ENCODE measurements around the gene SCYL1.

Gene SCYL1

GRCh38 chr11:65572356-65573051, 47.6 kb downstream of the SCYL1 start, which contains the start of gene FAM89B:
FAM89B (plus strand) TSS chr11:65572538; CDS start chr11:65572670, 132 bp downstream.
- DNase-seq: peak; percentile 91

DNA sequence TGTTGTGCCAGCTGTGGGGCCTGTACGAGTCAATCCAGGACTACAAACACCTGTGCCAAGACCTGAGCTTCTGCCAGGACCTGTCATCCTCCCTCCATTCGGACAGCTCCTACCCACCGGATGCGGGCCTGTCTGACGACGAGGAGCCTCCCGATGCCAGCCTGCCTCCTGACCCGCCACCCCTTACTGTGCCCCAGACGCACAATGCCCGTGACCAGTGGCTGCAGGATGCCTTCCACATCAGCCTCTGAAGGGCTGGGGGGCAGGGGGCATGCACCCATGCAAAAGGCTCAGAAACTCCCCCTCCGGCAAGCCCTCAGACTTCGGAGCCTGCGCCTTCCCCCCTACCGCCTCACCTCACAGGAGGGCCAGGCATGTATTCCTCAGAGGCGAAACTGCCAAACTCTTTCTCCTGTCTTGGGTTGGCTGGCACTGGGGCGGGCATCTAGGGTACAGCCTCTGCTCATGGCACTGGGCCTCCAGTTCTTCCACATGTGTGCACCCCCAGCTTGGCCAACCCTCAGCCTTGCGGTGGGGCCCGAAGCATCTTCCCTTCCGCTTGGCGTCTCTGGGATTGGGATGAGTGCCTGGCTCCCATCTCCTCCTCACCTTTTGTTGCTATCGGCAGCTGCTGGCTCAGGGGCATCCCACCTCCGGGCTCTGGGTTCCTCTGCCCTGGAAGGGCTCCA, 48.7 kb downstream of the SCYL1 start:
- DNase-seq: no peak

DNA sequence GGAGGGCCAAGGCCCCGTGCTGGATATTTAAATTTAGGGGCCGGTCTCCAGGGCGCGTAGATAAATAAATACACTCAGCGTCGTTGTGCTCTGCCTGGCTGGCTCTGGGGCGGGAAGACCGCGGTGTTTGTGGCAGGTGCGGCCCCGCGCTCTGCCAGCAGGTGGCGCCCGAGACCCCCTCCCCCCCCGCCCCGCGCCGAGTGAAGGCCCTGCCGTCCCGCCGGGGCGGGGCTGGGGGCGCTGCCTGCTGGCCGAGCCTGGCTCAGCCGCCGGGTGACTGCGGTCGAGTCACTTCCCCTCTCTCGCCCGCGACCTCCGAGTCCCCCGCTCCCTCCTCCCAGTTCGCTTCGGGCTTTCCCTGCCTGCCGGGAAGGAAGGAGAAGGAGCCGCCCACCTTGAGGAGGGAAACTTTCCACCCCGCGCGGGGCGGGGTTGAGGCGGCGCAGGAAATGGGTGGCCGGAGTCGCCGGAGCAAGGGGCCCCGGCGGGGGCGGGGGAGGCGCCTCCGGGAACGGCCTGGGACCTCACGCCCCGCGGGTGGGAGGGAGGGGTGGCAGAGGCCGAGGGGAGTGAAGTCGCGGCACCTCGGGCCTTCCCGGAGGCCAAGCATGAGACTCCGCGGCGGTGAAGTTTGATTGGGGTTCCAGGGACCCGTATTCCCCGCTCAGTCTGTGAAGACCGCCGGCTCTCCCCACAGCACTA, 49.4 kb downstream of the SCYL1 start:
- peak; percentile 99 for DNase-seq

- no peak for DNase-seq
Measured at GRCh38 chr11:65574811-65575567, 50.1 kb downstream of the SCYL1 start.

- peak; percentile 88 for DNase-seq
Measured at GRCh38 chr11:65575568-65576231, 50.8 kb downstream of the SCYL1 start, which contains the start of gene EHBP1L1. EHBP1L1 (plus strand) TSS chr11:65576053; CDS start chr11:65576303, 250 bp downstream.

DNA sequence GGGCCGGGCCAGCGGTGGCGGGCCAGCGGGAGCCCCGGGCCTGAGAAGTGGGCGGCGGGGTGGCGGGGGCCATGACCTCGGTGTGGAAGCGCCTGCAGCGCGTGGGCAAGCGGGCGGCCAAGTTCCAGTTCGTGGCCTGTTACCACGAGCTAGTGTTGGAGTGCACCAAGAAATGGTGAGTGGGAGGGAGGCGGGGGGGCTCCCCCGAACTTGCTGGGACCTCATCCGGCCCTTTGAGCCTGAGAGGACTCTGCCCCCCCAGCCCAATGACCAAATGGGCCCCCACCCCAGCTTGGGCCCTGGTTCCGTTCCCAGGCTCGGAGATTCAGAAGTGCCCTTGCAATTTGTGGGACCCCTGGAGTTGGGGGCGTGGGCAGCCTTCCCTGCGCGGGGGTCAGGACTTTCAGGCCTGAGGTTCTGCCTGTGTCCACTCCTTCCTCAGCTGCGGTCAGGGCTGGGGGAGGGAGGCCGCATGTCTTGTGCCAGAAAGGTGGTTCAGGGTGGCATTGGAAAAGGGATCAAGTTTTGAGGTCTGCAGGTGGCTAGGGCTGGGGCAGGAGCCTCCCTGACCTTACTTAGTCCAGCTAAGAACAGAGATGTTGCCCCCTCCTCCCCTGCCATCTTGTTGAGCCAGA, 51.5 kb downstream of the SCYL1 start:
- peak; percentile 29 for DNase-seq

DNA sequence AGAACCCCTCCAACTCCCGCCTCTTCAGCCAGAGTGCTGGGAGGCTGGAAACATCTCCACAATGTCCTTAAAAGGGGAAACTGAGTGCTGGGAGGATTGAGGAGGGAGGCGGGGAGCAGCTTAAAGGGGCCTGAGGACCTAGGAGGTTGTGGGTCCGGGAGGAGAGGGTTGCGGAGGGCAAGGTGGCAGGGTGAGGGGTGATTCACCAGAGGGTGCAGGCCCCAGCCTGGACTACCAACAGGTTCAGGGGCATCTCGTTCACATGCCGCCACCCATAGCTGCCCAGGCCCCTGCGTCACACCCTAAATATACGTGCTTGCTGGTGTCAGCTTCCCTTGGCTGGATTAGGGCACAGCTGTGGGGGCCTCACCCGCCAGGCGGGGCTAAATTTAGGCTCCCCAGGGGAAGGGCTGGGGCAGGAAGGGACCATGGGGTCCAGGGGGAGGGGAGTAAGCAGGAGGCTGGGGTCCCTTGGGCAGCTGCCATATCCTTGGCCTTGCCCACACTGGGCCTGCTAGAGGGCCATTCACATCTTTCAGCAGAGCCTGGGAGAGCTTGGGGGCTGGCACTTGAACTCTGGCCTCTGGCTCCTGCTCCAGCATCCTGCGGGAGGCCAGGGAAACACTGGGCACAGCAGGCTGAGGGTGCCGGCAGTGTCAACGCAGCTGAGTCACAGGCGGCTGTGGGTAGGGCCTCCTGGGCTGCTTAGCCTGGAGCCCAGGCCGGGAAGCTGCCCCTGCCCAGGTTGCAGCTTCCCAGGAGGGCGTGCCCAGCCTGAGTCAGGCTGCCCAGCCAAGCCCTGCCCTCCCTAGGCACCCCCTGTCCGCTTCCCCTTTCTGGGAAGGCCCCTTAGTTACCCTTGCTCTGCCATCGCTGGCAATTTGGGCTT, 52.2 kb downstream of the SCYL1 start:
- DNase-seq: peak; percentile 96

GRCh38 chr11:65577756-65578109, 52.9 kb downstream of the SCYL1 start:
- DNase-seq: no peak

GRCh38 chr11:65578134-65578533, 53.3 kb downstream of the SCYL1 start:
- no peak for DNase-seq

DNA sequence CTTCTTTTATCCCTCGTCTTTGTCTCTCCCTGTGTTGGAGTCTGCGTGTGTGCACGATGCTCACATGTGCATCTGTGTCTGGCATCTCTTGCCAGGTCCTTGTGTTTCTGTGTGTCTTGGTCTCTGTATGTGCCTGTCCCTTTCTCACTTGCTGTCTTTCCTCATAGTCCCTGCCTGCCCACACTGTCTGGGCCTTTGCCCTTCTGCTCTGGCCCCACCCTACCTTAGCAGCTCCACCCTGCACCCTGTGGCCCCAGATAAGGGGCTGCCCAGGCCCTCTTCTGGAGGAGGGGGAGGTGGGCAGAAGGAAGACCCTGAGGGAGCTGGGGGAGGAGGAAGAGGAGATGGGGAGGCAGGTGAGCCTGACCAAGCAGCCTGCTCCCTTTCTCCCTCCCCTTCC, 53.8 kb downstream of the SCYL1 start:
- DNase-seq: no peak

DNA sequence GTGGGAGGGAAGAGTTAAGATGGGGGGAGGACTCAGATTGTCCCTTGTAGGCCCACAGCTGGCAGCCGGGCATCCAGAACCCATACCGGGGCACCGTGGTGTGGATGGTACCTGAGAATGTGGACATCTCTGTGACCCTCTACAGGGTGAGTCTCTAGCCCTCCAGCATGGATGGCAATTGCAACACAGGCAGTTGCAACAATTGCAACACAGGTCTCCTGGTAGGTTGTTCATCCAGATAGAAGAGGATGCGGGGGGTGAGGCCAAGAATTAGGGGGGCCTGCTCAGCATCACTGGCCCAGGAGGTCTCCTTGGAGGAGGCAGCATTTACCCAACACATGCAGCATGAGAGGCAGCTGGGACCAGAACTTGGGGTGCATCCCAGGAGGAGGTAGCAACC, 54.4 kb downstream of the SCYL1 start:
- no peak for DNase-seq

DNA sequence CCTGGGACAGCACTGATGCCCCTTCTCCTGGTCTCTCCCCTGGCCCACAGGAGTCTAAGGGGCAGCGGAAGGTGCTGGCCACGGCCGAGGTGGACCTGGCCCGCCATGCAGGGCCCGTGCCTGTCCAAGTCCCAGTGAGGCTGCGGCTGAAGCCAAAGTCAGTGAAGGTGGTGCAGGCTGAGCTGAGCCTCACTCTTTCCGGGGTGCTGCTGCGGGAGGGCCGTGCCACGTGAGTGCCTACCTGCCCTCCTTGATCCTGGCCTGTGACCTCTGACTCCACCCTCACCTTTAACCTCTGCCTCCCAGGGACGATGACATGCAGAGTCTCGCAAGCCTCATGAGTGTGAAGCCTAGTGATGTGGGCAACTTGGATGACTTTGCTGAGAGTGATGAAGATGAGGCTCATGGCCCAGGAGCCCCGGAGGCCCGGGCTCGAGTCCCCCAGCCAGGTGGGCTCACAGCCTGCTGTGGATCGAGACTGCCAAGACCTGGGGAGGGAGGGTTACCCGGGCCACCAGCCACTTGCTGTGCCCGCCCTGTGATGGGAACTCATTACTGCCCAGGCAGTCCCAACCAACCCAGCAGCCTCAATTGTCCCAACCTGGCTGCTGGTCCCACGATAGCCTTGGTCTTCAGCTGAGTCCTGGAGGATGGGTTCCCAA, 55.3 kb downstream of the SCYL1 start:
- DNase-seq: no peak

GRCh38 chr11:65580756-65581155, 55.9 kb downstream of the SCYL1 start:
- DNase-seq: no peak

DNA sequence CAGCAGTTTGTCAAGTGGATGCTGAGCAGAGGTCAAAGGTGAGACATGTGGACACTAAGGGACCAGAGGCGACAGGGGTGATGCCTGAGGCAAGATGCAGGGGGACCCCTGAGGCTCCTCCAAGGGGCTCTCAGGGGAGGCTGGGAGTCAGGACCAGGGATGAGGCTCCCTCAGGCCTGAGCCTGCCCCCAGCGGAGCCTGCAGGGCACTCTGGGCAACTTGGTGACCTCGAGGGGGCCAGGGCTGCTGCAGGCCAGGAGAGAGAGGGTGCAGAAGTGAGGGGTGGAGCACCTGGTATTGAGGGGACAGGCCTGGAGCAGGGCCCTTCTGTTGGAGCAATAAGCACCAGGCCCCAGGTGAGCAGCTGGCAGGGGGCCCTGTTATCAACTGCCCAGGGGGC, 57.0 kb downstream of the SCYL1 start:
- DNase-seq: no peak

- DNase-seq: no peak
Measured at GRCh38 chr11:65583589-65583988, 58.7 kb downstream of the SCYL1 start.

DNA sequence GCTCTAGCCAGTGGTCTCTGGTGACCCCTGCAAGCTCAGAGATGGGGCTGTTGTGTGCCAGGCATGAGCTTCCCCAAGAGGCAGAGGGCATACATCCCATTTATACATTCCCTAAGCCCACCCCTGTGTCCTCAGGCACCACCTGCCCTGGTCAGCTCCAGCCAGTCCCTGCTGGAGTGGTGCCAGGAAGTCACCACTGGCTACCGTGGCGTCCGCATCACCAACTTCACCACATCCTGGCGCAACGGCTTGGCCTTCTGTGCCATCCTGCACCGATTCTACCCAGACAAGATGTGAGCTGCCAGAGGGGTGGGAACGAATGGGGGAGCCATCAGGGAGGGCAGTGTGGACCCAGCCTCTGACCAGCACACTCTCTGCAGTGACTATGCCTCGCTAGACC, 59.2 kb downstream of the SCYL1 start:
- no peak for DNase-seq

GRCh38 chr11:65584723-65585171, 59.9 kb downstream of the SCYL1 start:
- DNase-seq: no peak

DNA sequence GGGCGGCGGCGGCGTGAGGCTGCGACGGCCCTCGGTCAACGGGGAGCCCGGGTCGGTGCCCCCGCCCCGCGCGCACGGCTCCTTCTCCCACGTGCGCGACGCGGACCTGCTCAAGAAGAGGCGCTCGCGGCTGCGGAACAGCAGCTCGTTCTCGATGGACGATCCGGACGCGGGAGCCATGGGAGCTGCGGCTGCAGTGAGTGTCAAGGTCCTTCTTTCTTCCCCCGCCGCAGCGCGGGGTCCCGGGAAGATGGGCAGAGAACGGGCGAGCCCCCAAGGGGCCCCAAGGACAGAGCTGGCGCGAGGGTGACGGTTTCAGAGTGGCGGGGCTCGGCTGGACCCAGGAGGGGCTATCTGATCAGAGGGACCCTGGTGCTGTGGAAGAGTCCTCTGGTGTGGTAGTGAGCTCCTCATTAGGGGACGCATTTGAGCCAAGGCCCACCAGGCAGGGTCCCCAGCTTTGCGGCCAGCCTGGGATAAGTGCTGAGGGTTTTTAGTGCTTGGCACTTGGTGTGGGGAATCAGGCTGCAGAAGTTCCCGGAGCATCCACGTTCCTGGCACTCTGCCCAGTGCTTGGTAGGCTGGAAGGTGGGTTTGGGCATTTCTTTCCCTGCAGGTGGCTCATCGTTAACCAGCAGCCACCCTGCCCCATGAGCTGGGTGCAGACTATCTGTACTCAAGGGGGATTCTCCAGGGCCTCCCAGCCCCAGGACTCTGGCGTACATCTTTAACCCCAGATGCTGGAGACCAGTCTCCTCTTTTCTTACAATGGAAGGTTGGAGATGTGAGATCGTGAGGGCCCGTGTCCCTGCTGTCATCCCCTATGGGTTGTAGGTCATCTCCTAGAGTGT, 60.7 kb downstream of the SCYL1 start:
- no peak for DNase-seq

DNA sequence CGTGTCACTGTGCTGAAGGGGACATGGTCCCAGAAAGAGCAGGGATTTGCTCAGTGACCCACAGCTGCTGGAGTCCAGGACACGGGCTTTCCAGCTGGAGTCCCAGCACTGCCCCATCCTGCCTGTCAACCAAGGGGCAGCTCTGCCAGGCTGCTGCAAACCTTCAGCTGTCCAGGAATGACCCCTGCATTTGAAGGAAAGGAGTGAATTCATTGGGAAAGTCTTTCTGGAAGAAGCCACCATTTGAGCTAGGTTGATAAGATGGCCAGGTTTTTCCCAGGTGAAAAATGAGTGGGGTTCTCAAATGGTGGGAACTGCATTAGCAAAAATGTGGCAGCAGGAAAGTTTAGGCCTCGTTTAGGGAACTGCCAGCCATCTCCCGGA, 61.4 kb downstream of the SCYL1 start:
- no peak for DNase-seq

Measured in suppressor macrophage treated with lipopolysaccharide for 4 hours (primary cell).